SHP77 (cell line): ENCODE results near the gene NHSL2.

ENCODE experiments used
- DNase-seq, 2 experiments: peaks; one replicate each; lab custom pipeline; 2025; lab: John Stamatoyannopoulos, UW

NHSL2 gene

GRCh38 chrX:72018277-72019112 lies 107.8 kb downstream of the NHSL2 start:
- DNase-seq: peak; percentile 17 to 55

- DNase-seq: no peak
These were observed 108.8 kb downstream of the NHSL2 start for GRCh38 chrX:72019487-72019886.

- no peak for DNase-seq
These were observed 109.6 kb downstream of the NHSL2 start for GRCh38 chrX:72020204-72020603.

- no peak for DNase-seq
These were observed 110.1 kb downstream of the NHSL2 start for GRCh38 chrX:72020788-72021187.

- DNase-seq: no peak
These were observed 111.3 kb downstream of the NHSL2 start for GRCh38 chrX:72021975-72022374.

- DNase-seq: no peak
These were observed 112.4 kb downstream of the NHSL2 start for GRCh38 chrX:72023071-72023470.

GRCh38 chrX:72025236-72025770 lies 114.7 kb downstream of the NHSL2 start:
- no peak for DNase-seq

GRCh38 chrX:72026341-72027023 lies 115.8 kb downstream of the NHSL2 start:
- DNase-seq: no peak

GRCh38 chrX:72027024-72027913 lies 116.6 kb downstream of the NHSL2 start:
- no peak for DNase-seq

GRCh38 chrX:72027914-72028307 lies 117.3 kb downstream of the NHSL2 start:
- no peak for DNase-seq

GRCh38 chrX:72028701-72029470 lies 118.2 kb downstream of the NHSL2 start:
- DNase-seq: no peak

- no peak for DNase-seq
These were observed 119.1 kb downstream of the NHSL2 start for GRCh38 chrX:72029483-72030411.

- no peak for DNase-seq
These were observed 119.8 kb downstream of the NHSL2 start for GRCh38 chrX:72030431-72030830.

GRCh38 chrX:72031118-72031517 lies 120.5 kb downstream of the NHSL2 start:
- no peak for DNase-seq

GRCh38 chrX:72031634-72032033 lies 121.0 kb downstream of the NHSL2 start:
- DNase-seq: no peak

- no peak for DNase-seq
These were observed 127.0 kb downstream of the NHSL2 start for GRCh38 chrX:72037601-72038000.

GRCh38 chrX:72038016-72038415 lies 127.4 kb downstream of the NHSL2 start:
- DNase-seq: no peak

- no peak for DNase-seq
These were observed 128.2 kb downstream of the NHSL2 start for GRCh38 chrX:72038868-72039267.

- DNase-seq: no peak
These were observed 129.9 kb downstream of the NHSL2 start for GRCh38 chrX:72040506-72040905.

- no peak for DNase-seq
These were observed 130.5 kb downstream of the NHSL2 start for GRCh38 chrX:72041176-72041575.
